HEK293 (cell line): ENCODE data around the gene PTPRCAP.

ENCODE experiments used
- EGR2 ChIP-seq: fragments of 450-650 bp; formaldehyde crosslinking; IDR thresholded peaks from 2 replicates; pipeline ENCODE4 v1.5.1; 2016; ENCODE audit warnings: low read depth, missing biosample characterization, missing genetic modification characterization
- FEZF1 ChIP-seq: fragments of 450-650 bp; formaldehyde crosslinking; IDR thresholded peaks from 2 replicates; pipeline ENCODE4 v1.5.1; 2016; ENCODE audit warnings: missing biosample characterization, missing genetic modification characterization
- HOXD13 ChIP-seq: sonication (generic); formaldehyde crosslinking; IDR thresholded peaks from 2 replicates; pipeline ENCODE4 v1.8.0; 2022; ENCODE audit warnings: missing genetic modification reagents, borderline replicate concordance
- KLF10 ChIP-seq: fragments of 450-650 bp; IDR thresholded peaks from 2 replicates; pipeline ENCODE4 v1.5.1; 2018; ENCODE audit warnings: missing biosample characterization, mild to moderate bottlenecking, missing genetic modification characterization
- KLF9 ChIP-seq: fragments of 450-650 bp; formaldehyde crosslinking; IDR thresholded peaks from 2 replicates; pipeline ENCODE4 v1.5.1; 2016; ENCODE audit warnings: missing biosample characterization, missing genetic modification characterization, low read depth
- PRDM1 ChIP-seq: fragments of 450-650 bp; formaldehyde crosslinking; IDR thresholded peaks from 2 replicates; pipeline ENCODE4; 2016; ENCODE audit warnings: missing biosample characterization, missing genetic modification characterization
- TSHZ1 ChIP-seq: fragments of 450-650 bp; formaldehyde crosslinking; IDR thresholded peaks from 2 replicates; pipeline ENCODE4 v1.5.1; 2016; ENCODE audit warnings: missing biosample characterization, missing genetic modification characterization, borderline replicate concordance
- ZBTB48 ChIP-seq: fragments of 450-650 bp; formaldehyde crosslinking; IDR thresholded peaks from 2 replicates; pipeline ENCODE4 v1.5.1; 2016; ENCODE audit warnings: missing biosample characterization, missing genetic modification characterization
- ZNF146 ChIP-seq: fragments of 450-650 bp; formaldehyde crosslinking; IDR thresholded peaks from 2 replicates; pipeline ENCODE4 v1.5.1; 2016; ENCODE audit warnings: missing biosample characterization, missing genetic modification characterization
- ZNF169 ChIP-seq: fragments of 450-650 bp; formaldehyde crosslinking; IDR thresholded peaks from 2 replicates; pipeline ENCODE4 v1.5.1; 2016; ENCODE audit warnings: missing biosample characterization, missing genetic modification characterization
- ZNF175 ChIP-seq: fragments of 450-650 bp; formaldehyde crosslinking; IDR thresholded peaks from 2 replicates; pipeline ENCODE4 v1.5.1; 2016; ENCODE audit warnings: missing biosample characterization, missing genetic modification characterization
- ZNF214 ChIP-seq: fragments of 450-650 bp; formaldehyde crosslinking; IDR thresholded peaks from 2 replicates; pipeline ENCODE4 v1.5.1; 2017; ENCODE audit warnings: missing biosample characterization, mild to moderate bottlenecking, missing genetic modification characterization, borderline replicate concordance
- ZNF239 ChIP-seq: fragments of 450-650 bp; formaldehyde crosslinking; IDR thresholded peaks from 2 replicates; pipeline ENCODE4 v1.5.1; 2016; ENCODE audit warnings: missing biosample characterization, missing genetic modification characterization
- ZNF391 ChIP-seq: fragments of 450-650 bp; formaldehyde crosslinking; IDR thresholded peaks from 2 replicates; pipeline ENCODE4 v1.5.1; 2016; ENCODE audit warnings: low read depth, missing biosample characterization, missing genetic modification characterization, borderline replicate concordance
- ZNF404 ChIP-seq: fragments of 450-650 bp; formaldehyde crosslinking; IDR thresholded peaks from 2 replicates; pipeline ENCODE4 v1.5.1; 2017; ENCODE audit warnings: missing biosample characterization, missing genetic modification characterization
- ZNF423 ChIP-seq: fragments of 450-650 bp; formaldehyde crosslinking; IDR thresholded peaks from 2 replicates; pipeline ENCODE4 v1.5.1; 2016; ENCODE audit warnings: missing biosample characterization, missing genetic modification characterization
- ZNF488 ChIP-seq: fragments of 450-650 bp; formaldehyde crosslinking; IDR thresholded peaks from 2 replicates; pipeline ENCODE4 v1.5.1; 2016; ENCODE audit warnings: missing biosample characterization, missing genetic modification characterization
- ZNF561 ChIP-seq: fragments of 450-650 bp; IDR thresholded peaks from 2 replicates; pipeline ENCODE4 v1.5.1; 2018; ENCODE audit warnings: missing biosample characterization, missing genetic modification characterization, borderline replicate concordance
- ZNF626 ChIP-seq: fragments of 450-650 bp; sonication (Bioruptor Pico); formaldehyde crosslinking; IDR thresholded peaks from 2 replicates; pipeline ENCODE4 v1.5.1; 2018; ENCODE audit warnings: missing biosample characterization, missing genetic modification characterization, inconsistent platforms
- ZNF645 ChIP-seq: fragments of 450-650 bp; formaldehyde crosslinking; IDR thresholded peaks from 2 replicates; pipeline ENCODE4; 2016; ENCODE audit warnings: missing biosample characterization, missing genetic modification characterization
- ZXDB ChIP-seq: fragments of 450-650 bp; formaldehyde crosslinking; IDR thresholded peaks from 2 replicates; pipeline ENCODE4 v1.5.1; 2016; ENCODE audit warnings: missing biosample characterization, missing genetic modification characterization
- TF ChIP-seq, protein P1 (sequence below): fragments of 450-650 bp; formaldehyde crosslinking; IDR thresholded peaks from 2 replicates; pipeline ENCODE4 v1.5.1; 2016; ENCODE audit warnings: missing biosample characterization, missing genetic modification characterization
- TF ChIP-seq, protein P2 (sequence below): fragments of 450-650 bp; formaldehyde crosslinking; IDR thresholded peaks from 2 replicates; pipeline ENCODE4 v1.5.1; 2016; ENCODE audit warnings: missing biosample characterization, missing genetic modification characterization
- TF ChIP-seq, protein P3 (sequence below): fragments of 450-650 bp; formaldehyde crosslinking; conservative IDR thresholded peaks from 2 replicates; pipeline ENCODE4 v1.5.1; 2016; ENCODE audit warnings: low read depth, missing biosample characterization, missing genetic modification characterization
- TF ChIP-seq, protein P4 (sequence below): sonication (generic); formaldehyde crosslinking; IDR thresholded peaks from 2 replicates; pipeline ENCODE4 v1.8.1; 2022; ENCODE audit warnings: mild to moderate bottlenecking, moderate library complexity, missing genetic modification reagents

The PTPRCAP gene

GRCh38 chr11:67416416-67417335 lies 20.8 kb downstream of the PTPRCAP start (continued):
- TF ChIP-seq, protein P1, sequence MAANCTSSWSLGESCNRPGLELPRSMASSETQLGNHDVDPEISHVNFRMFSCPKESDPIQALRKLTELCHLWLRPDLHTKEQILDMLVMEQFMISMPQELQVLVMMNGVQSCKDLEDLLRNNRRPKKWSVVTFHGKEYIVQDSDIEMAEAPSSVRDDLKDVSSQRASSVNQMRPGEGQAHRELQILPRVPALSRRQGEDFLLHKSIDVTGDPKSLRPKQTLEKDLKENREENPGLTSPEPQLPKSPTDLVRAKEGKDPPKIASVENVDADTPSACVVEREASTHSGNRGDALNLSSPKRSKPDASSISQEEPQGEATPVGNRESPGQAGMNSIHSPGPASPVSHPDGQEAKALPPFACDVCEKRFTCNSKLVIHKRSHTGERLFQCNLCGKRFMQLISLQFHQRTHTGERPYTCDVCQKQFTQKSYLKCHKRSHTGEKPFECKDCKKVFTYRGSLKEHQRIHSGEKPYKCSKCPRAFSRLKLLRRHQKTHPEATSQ (tag by site-specific recombination): no peak
- TF ChIP-seq FEZF1 (tag by site-specific recombination): no peak
- 0 out of 2 replicates have a peak, but pooled peaks have one; percentile 21 for TF ChIP-seq ZXDB
- TF ChIP-seq, protein P2, sequence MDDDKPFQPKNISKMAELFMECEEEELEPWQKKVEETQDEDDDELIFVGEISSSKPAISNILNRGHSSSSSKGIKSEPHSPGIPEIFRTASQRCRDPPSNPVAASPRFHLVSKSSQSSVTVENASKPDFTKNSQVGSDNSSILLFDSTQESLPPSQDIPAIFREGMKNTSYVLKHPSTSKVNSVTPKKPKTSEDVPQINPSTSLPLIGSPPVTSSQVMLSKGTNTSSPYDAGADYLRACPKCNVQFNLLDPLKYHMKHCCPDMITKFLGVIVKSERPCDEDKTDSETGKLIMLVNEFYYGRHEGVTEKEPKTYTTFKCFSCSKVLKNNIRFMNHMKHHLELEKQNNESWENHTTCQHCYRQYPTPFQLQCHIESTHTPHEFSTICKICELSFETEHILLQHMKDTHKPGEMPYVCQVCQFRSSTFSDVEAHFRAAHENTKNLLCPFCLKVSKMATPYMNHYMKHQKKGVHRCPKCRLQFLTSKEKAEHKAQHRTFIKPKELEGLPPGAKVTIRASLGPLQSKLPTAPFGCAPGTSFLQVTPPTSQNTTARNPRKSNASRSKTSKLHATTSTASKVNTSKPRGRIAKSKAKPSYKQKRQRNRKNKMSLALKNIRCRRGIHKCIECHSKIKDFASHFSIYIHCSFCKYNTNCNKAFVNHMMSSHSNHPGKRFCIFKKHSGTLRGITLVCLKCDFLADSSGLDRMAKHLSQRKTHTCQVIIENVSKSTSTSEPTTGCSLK: no peak
- TF ChIP-seq ZBTB48 (tag by site-specific recombination): no peak
- no peak for TF ChIP-seq HOXD13 (CRISPR knock-in tag)
- no peak for TF ChIP-seq ZNF626
- TF ChIP-seq, protein P3, sequence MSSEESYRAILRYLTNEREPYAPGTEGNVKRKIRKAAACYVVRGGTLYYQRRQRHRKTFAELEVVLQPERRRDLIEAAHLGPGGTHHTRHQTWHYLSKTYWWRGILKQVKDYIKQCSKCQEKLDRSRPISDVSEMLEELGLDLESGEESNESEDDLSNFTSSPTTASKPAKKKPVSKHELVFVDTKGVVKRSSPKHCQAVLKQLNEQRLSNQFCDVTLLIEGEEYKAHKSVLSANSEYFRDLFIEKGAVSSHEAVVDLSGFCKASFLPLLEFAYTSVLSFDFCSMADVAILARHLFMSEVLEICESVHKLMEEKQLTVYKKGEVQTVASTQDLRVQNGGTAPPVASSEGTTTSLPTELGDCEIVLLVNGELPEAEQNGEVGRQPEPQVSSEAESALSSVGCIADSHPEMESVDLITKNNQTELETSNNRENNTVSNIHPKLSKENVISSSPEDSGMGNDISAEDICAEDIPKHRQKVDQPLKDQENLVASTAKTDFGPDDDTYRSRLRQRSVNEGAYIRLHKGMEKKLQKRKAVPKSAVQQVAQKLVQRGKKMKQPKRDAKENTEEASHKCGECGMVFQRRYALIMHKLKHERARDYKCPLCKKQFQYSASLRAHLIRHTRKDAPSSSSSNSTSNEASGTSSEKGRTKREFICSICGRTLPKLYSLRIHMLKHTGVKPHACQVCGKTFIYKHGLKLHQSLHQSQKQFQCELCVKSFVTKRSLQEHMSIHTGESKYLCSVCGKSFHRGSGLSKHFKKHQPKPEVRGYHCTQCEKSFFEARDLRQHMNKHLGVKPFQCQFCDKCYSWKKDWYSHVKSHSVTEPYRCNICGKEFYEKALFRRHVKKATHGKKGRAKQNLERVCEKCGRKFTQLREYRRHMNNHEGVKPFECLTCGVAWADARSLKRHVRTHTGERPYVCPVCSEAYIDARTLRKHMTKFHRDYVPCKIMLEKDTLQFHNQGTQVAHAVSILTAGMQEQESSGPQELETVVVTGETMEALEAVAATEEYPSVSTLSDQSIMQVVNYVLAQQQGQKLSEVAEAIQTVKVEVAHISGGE (tag by site-specific recombination): no peak
- no peak for TF ChIP-seq ZNF239 (tag by site-specific recombination)
- no peak for TF ChIP-seq TSHZ1
- no peak for TF ChIP-seq KLF10 (tag by site-specific recombination)
- TF ChIP-seq EGR2 (tag by site-specific recombination): peak; percentile 81
- TF ChIP-seq ZNF404: no peak
- no peak for TF ChIP-seq KLF9 (tag by site-specific recombination)
- no peak for TF ChIP-seq PRDM1 (tag by site-specific recombination)
- TF ChIP-seq, protein P4, sequence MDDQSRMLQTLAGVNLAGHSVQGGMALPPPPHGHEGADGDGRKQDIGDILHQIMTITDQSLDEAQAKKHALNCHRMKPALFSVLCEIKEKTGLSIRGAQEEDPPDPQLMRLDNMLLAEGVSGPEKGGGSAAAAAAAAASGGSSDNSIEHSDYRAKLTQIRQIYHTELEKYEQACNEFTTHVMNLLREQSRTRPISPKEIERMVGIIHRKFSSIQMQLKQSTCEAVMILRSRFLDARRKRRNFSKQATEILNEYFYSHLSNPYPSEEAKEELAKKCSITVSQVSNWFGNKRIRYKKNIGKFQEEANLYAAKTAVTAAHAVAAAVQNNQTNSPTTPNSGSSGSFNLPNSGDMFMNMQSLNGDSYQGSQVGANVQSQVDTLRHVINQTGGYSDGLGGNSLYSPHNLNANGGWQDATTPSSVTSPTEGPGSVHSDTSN (CRISPR knock-in tag): no peak
- TF ChIP-seq ZNF175 (tag by site-specific recombination): no peak
- no peak for TF ChIP-seq ZNF214 (tag by site-specific recombination)
- no peak for TF ChIP-seq ZNF391 (tag by site-specific recombination)
- TF ChIP-seq ZNF146 (tag by site-specific recombination): no peak
- TF ChIP-seq ZNF645: no peak
- TF ChIP-seq ZNF561 (tag by site-specific recombination): peak; percentile 21; the same call in 1 of the 2 replicates
- TF ChIP-seq ZNF423 (tag by site-specific recombination): no peak
- no peak for TF ChIP-seq ZNF169 (tag by site-specific recombination)
- TF ChIP-seq ZNF488 (tag by site-specific recombination): no peak
